GM23338 (cell line): ENCODE measurements around the gene CYB561D1.

Source experiments
- CREB1 ChIP-seq: fragments of 250-450 bp; sonication (Bioruptor Pico); IDR thresholded peaks from 2 replicates; pipeline ENCODE4 v1.5.0; 2020; ENCODE audit warnings: low read depth, mild to moderate bottlenecking, moderate library complexity
- EZH2 ChIP-seq: fragments of 200-600 bp; sonication (generic); IDR thresholded peaks from one replicate; pipeline ENCODE4 v1.8.0; 2017; ENCODE audit warnings: antibody characterized with exemption, mild to moderate bottlenecking, low read depth; ENCODE audit not compliant: unreplicated experiment
- EZH2phosphoT487 ChIP-seq: fragments of 200-600 bp; sonication (generic); IDR thresholded peaks from one replicate; pipeline ENCODE4 v1.8.1; 2018; ENCODE audit warnings: antibody characterized with exemption; ENCODE audit not compliant: unreplicated experiment
- JUNB ChIP-seq: IDR thresholded peaks from one replicate; pipeline ENCODE4 v1.6.1; 2016; ENCODE audit warnings: antibody characterized with exemption; ENCODE audit not compliant: unreplicated experiment
- NANOG ChIP-seq: IDR thresholded peaks from 2 replicates; pipeline ENCODE4 v1.6.1; 2016; ENCODE audit warnings: antibody characterized with exemption, borderline replicate concordance
- POLR2AphosphoS5 ChIP-seq: IDR thresholded peaks from 2 replicates; pipeline ENCODE4 v1.6.1; 2016; ENCODE audit warnings: antibody characterized with exemption, low read depth
- TF ChIP-seq, protein P1 (sequence below), 2 experiments: fragments of 200-600 bp in 1 of 2; sonication (generic) in 1 of 2; conservative IDR thresholded peaks; 2 replicates each; pipeline versions ENCODE4 v1.5.1 to v1.6.1; 2016 to 2017; ENCODE audit warnings: antibody characterized with exemption in 2 of 2, low read depth in 2 of 2, mild to moderate bottlenecking in 2 of 2, moderate library complexity in 1 of 2
- TF ChIP-seq, protein P2 (sequence below): IDR thresholded peaks from 2 replicates; pipeline ENCODE4 v1.6.1; 2016; ENCODE audit warnings: antibody characterized with exemption
- TF ChIP-seq, protein P3 (sequence below): IDR thresholded peaks from one replicate; pipeline ENCODE4 v1.6.1; 2018; ENCODE audit warnings: antibody characterized with exemption; ENCODE audit not compliant: unreplicated experiment

DNA sequence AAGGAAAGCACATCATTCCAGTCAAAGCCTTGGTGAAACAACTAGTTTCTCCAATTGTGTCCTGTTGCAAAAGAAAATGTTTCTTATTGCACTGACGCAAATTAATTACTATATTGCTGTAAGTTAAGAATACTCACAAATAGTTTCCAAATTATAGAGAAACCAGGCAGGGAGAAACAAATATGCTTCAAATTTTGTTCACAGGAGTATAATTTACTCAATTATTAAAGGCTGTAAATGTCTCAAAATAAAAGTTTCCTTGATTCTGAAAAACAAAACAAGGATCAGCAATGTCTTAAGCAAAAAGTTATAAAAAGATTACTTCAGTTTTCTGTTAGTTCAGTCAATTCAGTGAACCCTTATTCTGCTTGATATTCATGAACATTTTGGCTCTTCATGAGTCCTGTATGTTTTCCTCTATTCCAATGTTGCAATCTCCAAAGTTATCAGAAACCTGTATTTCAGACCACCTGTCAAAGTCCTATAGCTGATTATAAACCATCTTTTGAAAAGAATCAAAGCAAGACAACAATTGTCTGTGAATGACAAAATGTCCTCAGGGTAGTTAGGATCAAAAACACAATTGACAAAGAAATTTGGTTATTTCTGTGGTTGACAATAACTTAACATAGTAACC lies 39.3 kb upstream of the CYB561D1 start:
- TF ChIP-seq, protein P1, sequence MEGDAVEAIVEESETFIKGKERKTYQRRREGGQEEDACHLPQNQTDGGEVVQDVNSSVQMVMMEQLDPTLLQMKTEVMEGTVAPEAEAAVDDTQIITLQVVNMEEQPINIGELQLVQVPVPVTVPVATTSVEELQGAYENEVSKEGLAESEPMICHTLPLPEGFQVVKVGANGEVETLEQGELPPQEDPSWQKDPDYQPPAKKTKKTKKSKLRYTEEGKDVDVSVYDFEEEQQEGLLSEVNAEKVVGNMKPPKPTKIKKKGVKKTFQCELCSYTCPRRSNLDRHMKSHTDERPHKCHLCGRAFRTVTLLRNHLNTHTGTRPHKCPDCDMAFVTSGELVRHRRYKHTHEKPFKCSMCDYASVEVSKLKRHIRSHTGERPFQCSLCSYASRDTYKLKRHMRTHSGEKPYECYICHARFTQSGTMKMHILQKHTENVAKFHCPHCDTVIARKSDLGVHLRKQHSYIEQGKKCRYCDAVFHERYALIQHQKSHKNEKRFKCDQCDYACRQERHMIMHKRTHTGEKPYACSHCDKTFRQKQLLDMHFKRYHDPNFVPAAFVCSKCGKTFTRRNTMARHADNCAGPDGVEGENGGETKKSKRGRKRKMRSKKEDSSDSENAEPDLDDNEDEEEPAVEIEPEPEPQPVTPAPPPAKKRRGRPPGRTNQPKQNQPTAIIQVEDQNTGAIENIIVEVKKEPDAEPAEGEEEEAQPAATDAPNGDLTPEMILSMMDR (conservative IDR thresholded peaks at IDR 0.05; ENCODE audit: low read depth in 2 of 2) = no peak
- TF ChIP-seq POLR2AphosphoS5 = no peak
- TF ChIP-seq EZH2 = no peak
- TF ChIP-seq, protein P2, sequence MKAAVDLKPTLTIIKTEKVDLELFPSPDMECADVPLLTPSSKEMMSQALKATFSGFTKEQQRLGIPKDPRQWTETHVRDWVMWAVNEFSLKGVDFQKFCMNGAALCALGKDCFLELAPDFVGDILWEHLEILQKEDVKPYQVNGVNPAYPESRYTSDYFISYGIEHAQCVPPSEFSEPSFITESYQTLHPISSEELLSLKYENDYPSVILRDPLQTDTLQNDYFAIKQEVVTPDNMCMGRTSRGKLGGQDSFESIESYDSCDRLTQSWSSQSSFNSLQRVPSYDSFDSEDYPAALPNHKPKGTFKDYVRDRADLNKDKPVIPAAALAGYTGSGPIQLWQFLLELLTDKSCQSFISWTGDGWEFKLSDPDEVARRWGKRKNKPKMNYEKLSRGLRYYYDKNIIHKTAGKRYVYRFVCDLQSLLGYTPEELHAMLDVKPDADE = no peak
- TF ChIP-seq EZH2phosphoT487 = no peak
- TF ChIP-seq JUNB = no peak
- no peak for TF ChIP-seq NANOG
- TF ChIP-seq, protein P3, sequence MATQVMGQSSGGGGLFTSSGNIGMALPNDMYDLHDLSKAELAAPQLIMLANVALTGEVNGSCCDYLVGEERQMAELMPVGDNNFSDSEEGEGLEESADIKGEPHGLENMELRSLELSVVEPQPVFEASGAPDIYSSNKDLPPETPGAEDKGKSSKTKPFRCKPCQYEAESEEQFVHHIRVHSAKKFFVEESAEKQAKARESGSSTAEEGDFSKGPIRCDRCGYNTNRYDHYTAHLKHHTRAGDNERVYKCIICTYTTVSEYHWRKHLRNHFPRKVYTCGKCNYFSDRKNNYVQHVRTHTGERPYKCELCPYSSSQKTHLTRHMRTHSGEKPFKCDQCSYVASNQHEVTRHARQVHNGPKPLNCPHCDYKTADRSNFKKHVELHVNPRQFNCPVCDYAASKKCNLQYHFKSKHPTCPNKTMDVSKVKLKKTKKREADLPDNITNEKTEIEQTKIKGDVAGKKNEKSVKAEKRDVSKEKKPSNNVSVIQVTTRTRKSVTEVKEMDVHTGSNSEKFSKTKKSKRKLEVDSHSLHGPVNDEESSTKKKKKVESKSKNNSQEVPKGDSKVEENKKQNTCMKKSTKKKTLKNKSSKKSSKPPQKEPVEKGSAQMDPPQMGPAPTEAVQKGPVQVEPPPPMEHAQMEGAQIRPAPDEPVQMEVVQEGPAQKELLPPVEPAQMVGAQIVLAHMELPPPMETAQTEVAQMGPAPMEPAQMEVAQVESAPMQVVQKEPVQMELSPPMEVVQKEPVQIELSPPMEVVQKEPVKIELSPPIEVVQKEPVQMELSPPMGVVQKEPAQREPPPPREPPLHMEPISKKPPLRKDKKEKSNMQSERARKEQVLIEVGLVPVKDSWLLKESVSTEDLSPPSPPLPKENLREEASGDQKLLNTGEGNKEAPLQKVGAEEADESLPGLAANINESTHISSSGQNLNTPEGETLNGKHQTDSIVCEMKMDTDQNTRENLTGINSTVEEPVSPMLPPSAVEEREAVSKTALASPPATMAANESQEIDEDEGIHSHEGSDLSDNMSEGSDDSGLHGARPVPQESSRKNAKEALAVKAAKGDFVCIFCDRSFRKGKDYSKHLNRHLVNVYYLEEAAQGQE = no peak
- no peak for TF ChIP-seq CREB1 (CRISPR knock-in tag)
